NCI-H526 treated with DMSO at 0.1 percent for 48 hours (cell line): ENCODE data around the gene DGKE.

Source experiments
- DNase-seq: peaks from one replicate; lab custom pipeline; 2025; lab: John Stamatoyannopoulos, UW

The DGKE gene

GRCh38 chr17:56833809-56834379 is at the start of gene DGKE, which contains the start of gene C17orf67:
Gene DGKE, plus strand, starts transcription at chr17:56834151. Its CDS starts 645 bp downstream, at chr17:56834796.
Gene C17orf67, minus strand, starts transcription at chr17:56833920. Its CDS starts 18,110 bp downstream, at chr17:56815810.
- peak; percentile 86 for DNase-seq

- no peak for DNase-seq
These were observed 48.5 kb upstream of the DGKE start for GRCh38 chr17:56785405-56785804.

GRCh38 chr17:56785997-56786680 is 47.8 kb upstream of the DGKE start:
- DNase-seq = no peak

- DNase-seq = no peak
These were observed 46.9 kb upstream of the DGKE start for GRCh38 chr17:56786989-56787482.

GRCh38 chr17:56792267-56792666 is 41.7 kb upstream of the DGKE start:
- no peak for DNase-seq

GRCh38 chr17:56793531-56793930 is 40.4 kb upstream of the DGKE start:
- DNase-seq = no peak

- no peak for DNase-seq
These were observed 40.0 kb upstream of the DGKE start for GRCh38 chr17:56793957-56794356.

GRCh38 chr17:56795221-56795865 is 38.6 kb upstream of the DGKE start:
- no peak for DNase-seq

- DNase-seq = no peak
These were observed 37.4 kb upstream of the DGKE start for GRCh38 chr17:56796536-56796935.

GRCh38 chr17:56798916-56799315 is 35.0 kb upstream of the DGKE start:
- DNase-seq = no peak

GRCh38 chr17:56801459-56802178 is 32.3 kb upstream of the DGKE start:
- DNase-seq = no peak

GRCh38 chr17:56803071-56803470 is 30.9 kb upstream of the DGKE start:
- no peak for DNase-seq

GRCh38 chr17:56804454-56804853 is 29.5 kb upstream of the DGKE start:
- no peak for DNase-seq

GRCh38 chr17:56806949-56807348 is 27.0 kb upstream of the DGKE start:
- DNase-seq = no peak

GRCh38 chr17:56807723-56808122 is 26.2 kb upstream of the DGKE start:
- DNase-seq = no peak

GRCh38 chr17:56808503-56808902 is 25.4 kb upstream of the DGKE start:
- DNase-seq = no peak

- no peak for DNase-seq
These were observed 24.7 kb upstream of the DGKE start for GRCh38 chr17:56809106-56809819.

- DNase-seq = no peak
These were observed 24.2 kb upstream of the DGKE start for GRCh38 chr17:56809820-56810179.

- DNase-seq = no peak
These were observed 23.6 kb upstream of the DGKE start for GRCh38 chr17:56810343-56810742.

- DNase-seq = no peak
These were observed 22.8 kb upstream of the DGKE start for GRCh38 chr17:56810891-56811775.

GRCh38 chr17:56812901-56813388 is 21.0 kb upstream of the DGKE start:
- no peak for DNase-seq
